ENCODE measurements around the gene TSHZ2.

- TF ChIP-seq POLR2A (IDR thresholded peaks at IDR 0.05), result no peak
- TF ChIP-seq CTCF (IDR thresholded peaks at IDR 0.05), result no peak
Measured at GRCh38 chr20:53387983-53388675, 416.0 kb downstream of the TSHZ2 start.
